HepG2 (cell line): ENCODE data around the gene ANKRD39. TPM values are rescaled to one million over a fixed set of nuclear protein-coding genes. Genes with fewer than 3 reads are reported as not detected.
A peak's percentile ranks its signal among the peaks of the same experiment; 100 is the strongest.

Source experiments
- CBX1 ChIP-seq: IDR thresholded peaks from one replicate; pipeline ENCODE4 v1.6.1; 2016; ENCODE audit warnings: antibody characterized with exemption, low read depth
- NFRKB ChIP-seq: fragments of 450-650 bp; IDR thresholded peaks from 2 replicates; pipeline ENCODE4 v1.6.1; 2017
- PCBP2 ChIP-seq: fragments of 200-400 bp; formaldehyde crosslinking; optimal IDR thresholded peaks from 2 replicates; pipeline ENCODE3; 2018; ENCODE audit warnings: low read length, low read depth; ENCODE audit not compliant: poor library complexity, severe bottlenecking
- SP1 ChIP-seq, 2 experiments: fragments of 450-650 bp in 1 of 2; sonication (generic) in 1 of 2; formaldehyde crosslinking in 1 of 2; IDR thresholded peaks; 2 replicates each; pipeline versions ENCODE4 v1.4.0 to v1.6.1; 2016 to 2020; ENCODE audit warnings: missing genetic modification reagents in 1 of 2
- ZNF263 ChIP-seq: sonication (generic); formaldehyde crosslinking; IDR thresholded peaks from 2 replicates; pipeline ENCODE4 v1.4.0; 2020; ENCODE audit warnings: missing genetic modification reagents
- ZNF441 ChIP-seq: sonication (generic); formaldehyde crosslinking; IDR thresholded peaks from 2 replicates; pipeline ENCODE4 v1.7.0; 2021; ENCODE audit warnings: missing genetic modification reagents, borderline replicate concordance
- polyA plus RNA-seq, 8 experiments: library from polyadenylated mRNA; depleted of rRNA in 3 of 8; stranded (reverse) in 7 of 8; unstranded in 1 of 8; fragments of >200 nt; fragmentation: Illumina TruSeq in 4 of 8; extraction: Trizol in 4 of 8; gene quantifications; 2 replicates each; pipeline versions ENCODE4 v1.2.1 to v1.2.3, GENCODE V29; 2011 to 2016; ENCODE audit warnings: low read depth in 4 of 8, missing spikeins in 1 of 8, mixed read lengths in 1 of 8; ENCODE audit not compliant: insufficient read depth in 1 of 8
- total RNA-seq, 5 experiments: library from RNA; depleted of rRNA; stranded (reverse); fragments of >200 nt; fragmentation: Illumina TruSeq; extraction: Trizol; gene quantifications; 2 replicates each; pipeline ENCODE4 v1.2.3, GENCODE V29; 2016; ENCODE audit warnings: low read depth in 1 of 5
- TF ChIP-seq, protein P1 (sequence below): sonication (generic); formaldehyde crosslinking; IDR thresholded peaks from one replicate; pipeline ENCODE4 v1.5.1; 2020; ENCODE audit warnings: mild to moderate bottlenecking, missing genetic modification reagents; ENCODE audit errors: not compliant biosample characterization
- TF ChIP-seq, protein P2 (sequence below): sonication (generic); formaldehyde crosslinking; IDR thresholded peaks from 2 replicates; pipeline ENCODE4 v1.4.0; 2020; ENCODE audit warnings: low read depth, mild to moderate bottlenecking, missing genetic modification reagents
- TF ChIP-seq, protein P3 (sequence below), 2 experiments: IDR thresholded peaks; 2 replicates each; pipeline ENCODE4 v1.6.1; 2011 to 2012; ENCODE audit warnings: low read length in 2 of 2, borderline replicate concordance in 1 of 2, low read depth in 1 of 2, mild to moderate bottlenecking in 1 of 2, moderate library complexity in 1 of 2
- TF ChIP-seq, protein P4 (sequence below): sonication (generic); formaldehyde crosslinking; IDR thresholded peaks from 2 replicates; pipeline ENCODE4 v1.4.0; 2020; ENCODE audit warnings: missing genetic modification reagents, borderline replicate concordance

Gene ANKRD39
- total and polyA plus RNA-seq, 2 of the 13 experiments (the other 11 are each of a cell fraction or from before 2014, with no cell fraction given), result 23.2 to 24.8 TPM

DNA sequence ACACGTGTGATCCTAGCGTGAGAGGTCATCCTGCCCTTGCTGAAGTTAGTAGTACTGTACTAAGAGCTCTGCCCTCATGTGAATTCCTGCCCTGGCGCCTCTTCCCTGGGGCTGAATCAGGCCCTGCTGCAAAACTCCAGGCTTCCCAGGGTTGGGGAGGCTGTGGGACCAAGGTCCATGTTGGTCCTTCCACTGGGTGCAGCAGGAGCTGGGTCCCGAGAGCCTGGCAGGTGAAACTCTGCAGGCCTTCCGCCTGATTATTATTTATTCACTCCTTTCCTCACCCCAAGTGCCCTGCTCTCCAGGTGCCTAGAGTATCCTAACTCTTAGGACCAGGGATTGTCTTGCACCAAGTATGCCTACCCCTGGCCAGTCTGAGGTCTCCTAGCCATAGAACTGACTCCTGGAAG, 47.0 kb downstream of the ANKRD39 start (continued):
- TF ChIP-seq, protein P1, sequence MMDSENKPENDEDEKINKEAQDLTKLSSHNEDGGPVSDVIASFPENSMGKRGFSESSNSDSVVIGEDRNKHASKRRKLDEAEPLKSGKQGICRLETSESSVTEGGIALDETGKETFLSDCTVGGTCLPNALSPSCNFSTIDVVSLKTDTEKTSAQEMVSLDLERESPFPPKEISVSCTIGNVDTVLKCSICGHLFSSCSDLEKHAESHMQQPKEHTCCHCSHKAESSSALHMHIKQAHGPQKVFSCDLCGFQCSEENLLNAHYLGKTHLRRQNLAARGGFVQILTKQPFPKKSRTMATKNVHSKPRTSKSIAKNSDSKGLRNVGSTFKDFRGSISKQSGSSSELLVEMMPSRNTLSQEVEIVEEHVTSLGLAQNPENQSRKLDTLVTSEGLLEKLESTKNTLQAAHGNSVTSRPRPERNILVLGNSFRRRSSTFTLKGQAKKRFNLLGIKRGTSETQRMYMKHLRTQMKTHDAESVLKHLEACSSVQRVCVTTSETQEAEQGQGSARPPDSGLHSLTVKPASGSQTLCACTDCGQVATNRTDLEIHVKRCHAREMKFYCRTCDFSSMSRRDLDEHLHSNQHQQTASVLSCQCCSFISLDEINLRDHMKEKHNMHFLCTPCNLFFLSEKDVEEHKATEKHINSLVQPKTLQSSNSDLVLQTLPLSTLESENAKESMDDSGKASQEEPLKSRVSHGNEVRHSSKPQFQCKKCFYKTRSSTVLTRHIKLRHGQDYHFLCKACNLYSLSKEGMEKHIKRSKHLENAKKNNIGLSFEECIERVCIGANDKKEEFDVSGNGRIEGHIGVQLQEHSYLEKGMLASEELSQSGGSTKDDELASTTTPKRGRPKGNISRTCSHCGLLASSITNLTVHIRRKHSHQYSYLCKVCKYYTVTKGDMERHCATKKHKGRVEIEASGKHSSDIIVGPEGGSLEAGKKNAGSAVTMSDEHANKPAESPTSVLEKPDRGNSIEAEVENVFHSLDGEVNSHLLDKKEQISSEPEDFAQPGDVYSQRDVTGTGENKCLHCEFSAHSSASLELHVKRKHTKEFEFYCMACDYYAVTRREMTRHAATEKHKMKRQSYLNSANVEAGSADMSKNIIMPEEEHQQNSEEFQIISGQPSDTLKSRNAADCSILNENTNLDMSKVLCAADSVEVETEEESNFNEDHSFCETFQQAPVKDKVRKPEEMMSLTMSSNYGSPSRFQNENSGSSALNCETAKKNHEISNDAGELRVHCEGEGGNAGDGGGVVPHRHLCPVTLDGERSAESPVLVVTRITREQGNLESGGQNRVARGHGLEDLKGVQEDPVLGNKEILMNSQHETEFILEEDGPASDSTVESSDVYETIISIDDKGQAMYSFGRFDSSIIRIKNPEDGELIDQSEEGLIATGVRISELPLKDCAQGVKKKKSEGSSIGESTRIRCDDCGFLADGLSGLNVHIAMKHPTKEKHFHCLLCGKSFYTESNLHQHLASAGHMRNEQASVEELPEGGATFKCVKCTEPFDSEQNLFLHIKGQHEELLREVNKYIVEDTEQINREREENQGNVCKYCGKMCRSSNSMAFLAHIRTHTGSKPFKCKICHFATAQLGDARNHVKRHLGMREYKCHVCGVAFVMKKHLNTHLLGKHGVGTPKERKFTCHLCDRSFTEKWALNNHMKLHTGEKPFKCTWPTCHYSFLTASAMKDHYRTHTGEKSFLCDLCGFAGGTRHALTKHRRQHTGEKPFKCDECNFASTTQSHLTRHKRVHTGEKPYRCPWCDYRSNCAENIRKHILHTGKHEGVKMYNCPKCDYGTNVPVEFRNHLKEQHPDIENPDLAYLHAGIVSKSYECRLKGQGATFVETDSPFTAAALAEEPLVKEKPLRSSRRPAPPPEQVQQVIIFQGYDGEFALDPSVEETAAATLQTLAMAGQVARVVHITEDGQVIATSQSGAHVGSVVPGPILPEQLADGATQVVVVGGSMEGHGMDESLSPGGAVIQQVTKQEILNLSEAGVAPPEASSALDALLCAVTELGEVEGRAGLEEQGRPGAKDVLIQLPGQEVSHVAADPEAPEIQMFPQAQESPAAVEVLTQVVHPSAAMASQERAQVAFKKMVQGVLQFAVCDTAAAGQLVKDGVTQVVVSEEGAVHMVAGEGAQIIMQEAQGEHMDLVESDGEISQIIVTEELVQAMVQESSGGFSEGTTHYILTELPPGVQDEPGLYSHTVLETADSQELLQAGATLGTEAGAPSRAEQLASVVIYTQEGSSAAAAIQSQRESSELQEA (CRISPR knock-in tag), result no peak
- TF ChIP-seq, protein P2, sequence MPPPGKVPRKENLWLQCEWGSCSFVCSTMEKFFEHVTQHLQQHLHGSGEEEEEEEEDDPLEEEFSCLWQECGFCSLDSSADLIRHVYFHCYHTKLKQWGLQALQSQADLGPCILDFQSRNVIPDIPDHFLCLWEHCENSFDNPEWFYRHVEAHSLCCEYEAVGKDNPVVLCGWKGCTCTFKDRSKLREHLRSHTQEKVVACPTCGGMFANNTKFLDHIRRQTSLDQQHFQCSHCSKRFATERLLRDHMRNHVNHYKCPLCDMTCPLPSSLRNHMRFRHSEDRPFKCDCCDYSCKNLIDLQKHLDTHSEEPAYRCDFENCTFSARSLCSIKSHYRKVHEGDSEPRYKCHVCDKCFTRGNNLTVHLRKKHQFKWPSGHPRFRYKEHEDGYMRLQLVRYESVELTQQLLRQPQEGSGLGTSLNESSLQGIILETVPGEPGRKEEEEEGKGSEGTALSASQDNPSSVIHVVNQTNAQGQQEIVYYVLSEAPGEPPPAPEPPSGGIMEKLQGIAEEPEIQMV (CRISPR knock-in tag), result 0 out of 2 replicates have a peak, but pooled peaks have one; percentile 57
- TF ChIP-seq, protein P3, sequence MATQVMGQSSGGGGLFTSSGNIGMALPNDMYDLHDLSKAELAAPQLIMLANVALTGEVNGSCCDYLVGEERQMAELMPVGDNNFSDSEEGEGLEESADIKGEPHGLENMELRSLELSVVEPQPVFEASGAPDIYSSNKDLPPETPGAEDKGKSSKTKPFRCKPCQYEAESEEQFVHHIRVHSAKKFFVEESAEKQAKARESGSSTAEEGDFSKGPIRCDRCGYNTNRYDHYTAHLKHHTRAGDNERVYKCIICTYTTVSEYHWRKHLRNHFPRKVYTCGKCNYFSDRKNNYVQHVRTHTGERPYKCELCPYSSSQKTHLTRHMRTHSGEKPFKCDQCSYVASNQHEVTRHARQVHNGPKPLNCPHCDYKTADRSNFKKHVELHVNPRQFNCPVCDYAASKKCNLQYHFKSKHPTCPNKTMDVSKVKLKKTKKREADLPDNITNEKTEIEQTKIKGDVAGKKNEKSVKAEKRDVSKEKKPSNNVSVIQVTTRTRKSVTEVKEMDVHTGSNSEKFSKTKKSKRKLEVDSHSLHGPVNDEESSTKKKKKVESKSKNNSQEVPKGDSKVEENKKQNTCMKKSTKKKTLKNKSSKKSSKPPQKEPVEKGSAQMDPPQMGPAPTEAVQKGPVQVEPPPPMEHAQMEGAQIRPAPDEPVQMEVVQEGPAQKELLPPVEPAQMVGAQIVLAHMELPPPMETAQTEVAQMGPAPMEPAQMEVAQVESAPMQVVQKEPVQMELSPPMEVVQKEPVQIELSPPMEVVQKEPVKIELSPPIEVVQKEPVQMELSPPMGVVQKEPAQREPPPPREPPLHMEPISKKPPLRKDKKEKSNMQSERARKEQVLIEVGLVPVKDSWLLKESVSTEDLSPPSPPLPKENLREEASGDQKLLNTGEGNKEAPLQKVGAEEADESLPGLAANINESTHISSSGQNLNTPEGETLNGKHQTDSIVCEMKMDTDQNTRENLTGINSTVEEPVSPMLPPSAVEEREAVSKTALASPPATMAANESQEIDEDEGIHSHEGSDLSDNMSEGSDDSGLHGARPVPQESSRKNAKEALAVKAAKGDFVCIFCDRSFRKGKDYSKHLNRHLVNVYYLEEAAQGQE (IDR thresholded peaks at IDR 0.05; ENCODE audit: borderline replicate concordance in 1 of 2, low read depth in 1 of 2, low read length in 2 of 2), result no peak
- TF ChIP-seq PCBP2 (no peak), NFRKB (no peak), CBX1 (no peak), SP1 (IDR thresholded peaks at IDR 0.05) (no peak), SP1 (CRISPR knock-in tag; IDR thresholded peaks at IDR 0.05) (no peak), ZNF263 (CRISPR knock-in tag) (peak; percentile 33; the same call in 1 of the 2 replicates), ZNF441 (CRISPR knock-in tag) (no peak)
- TF ChIP-seq, protein P4, sequence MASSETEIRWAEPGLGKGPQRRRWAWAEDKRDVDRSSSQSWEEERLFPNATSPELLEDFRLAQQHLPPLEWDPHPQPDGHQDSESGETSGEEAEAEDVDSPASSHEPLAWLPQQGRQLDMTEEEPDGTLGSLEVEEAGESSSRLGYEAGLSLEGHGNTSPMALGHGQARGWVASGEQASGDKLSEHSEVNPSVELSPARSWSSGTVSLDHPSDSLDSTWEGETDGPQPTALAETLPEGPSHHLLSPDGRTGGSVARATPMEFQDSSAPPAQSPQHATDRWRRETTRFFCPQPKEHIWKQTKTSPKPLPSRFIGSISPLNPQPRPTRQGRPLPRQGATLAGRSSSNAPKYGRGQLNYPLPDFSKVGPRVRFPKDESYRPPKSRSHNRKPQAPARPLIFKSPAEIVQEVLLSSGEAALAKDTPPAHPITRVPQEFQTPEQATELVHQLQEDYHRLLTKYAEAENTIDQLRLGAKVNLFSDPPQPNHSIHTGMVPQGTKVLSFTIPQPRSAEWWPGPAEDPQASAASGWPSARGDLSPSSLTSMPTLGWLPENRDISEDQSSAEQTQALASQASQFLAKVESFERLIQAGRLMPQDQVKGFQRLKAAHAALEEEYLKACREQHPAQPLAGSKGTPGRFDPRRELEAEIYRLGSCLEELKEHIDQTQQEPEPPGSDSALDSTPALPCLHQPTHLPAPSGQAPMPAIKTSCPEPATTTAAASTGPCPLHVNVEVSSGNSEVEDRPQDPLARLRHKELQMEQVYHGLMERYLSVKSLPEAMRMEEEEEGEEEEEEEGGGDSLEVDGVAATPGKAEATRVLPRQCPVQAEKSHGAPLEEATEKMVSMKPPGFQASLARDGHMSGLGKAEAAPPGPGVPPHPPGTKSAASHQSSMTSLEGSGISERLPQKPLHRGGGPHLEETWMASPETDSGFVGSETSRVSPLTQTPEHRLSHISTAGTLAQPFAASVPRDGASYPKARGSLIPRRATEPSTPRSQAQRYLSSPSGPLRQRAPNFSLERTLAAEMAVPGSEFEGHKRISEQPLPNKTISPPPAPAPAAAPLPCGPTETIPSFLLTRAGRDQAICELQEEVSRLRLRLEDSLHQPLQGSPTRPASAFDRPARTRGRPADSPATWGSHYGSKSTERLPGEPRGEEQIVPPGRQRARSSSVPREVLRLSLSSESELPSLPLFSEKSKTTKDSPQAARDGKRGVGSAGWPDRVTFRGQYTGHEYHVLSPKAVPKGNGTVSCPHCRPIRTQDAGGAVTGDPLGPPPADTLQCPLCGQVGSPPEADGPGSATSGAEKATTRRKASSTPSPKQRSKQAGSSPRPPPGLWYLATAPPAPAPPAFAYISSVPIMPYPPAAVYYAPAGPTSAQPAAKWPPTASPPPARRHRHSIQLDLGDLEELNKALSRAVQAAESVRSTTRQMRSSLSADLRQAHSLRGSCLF (CRISPR knock-in tag), result no peak
